IgD-negative memory B cell (primary cell): ENCODE data around the gene ACE2. TPM values are rescaled to one million over a fixed set of nuclear protein-coding genes. Genes with fewer than 3 reads are reported as not detected.
"Not testable (repeated sequence)": the region's sequence is repeated elsewhere in the genome, so short reads cannot be mapped to it uniquely, and the experiment has no call there.

Experiments
- H3K27ac Mint-ChIP-seq, 3 donors: one replicate each; pipeline ENCODE4 v1.8.0; 2020 to 2022; ENCODE audit warnings: mild to moderate bottlenecking in 3 of 3, mixed read lengths in 3 of 3, moderate library complexity in 1 of 3
- H3K27me3 Mint-ChIP-seq: one replicate; pipeline ENCODE4 v1.8.0; 2021; ENCODE audit warnings: mixed read lengths
- H3K36me3 Mint-ChIP-seq: one replicate; pipeline ENCODE4 v1.8.0; 2020; ENCODE audit warnings: mild to moderate bottlenecking, mixed read lengths
- H3K4me1 Mint-ChIP-seq, 3 donors: one replicate each; pipeline ENCODE4 v1.8.0; 2020 to 2022; ENCODE audit warnings: mixed read lengths in 3 of 3, mild to moderate bottlenecking in 1 of 3
- H3K4me3 Mint-ChIP-seq, 4 donors: one replicate each; pipeline ENCODE4 v1.8.0; 2020 to 2022; ENCODE audit warnings: mild to moderate bottlenecking in 4 of 4, mixed read lengths in 4 of 4, moderate library complexity in 3 of 4
- H3K9me3 Mint-ChIP-seq, 3 donors: one replicate each; pipeline ENCODE4 v1.8.0; 2020 to 2021; ENCODE audit warnings: mixed read lengths in 3 of 3, mild to moderate bottlenecking in 1 of 3
- polyA plus RNA-seq: library from polyadenylated mRNA; unstranded; fragments of 300-500 nt; fragmentation: Illumina TruSeq; gene quantifications from one replicate; pipeline ENCODE4 v1.2.3, GENCODE V29; 2021

The ACE2 gene
- polyA plus RNA-seq, result not detected

DNA sequence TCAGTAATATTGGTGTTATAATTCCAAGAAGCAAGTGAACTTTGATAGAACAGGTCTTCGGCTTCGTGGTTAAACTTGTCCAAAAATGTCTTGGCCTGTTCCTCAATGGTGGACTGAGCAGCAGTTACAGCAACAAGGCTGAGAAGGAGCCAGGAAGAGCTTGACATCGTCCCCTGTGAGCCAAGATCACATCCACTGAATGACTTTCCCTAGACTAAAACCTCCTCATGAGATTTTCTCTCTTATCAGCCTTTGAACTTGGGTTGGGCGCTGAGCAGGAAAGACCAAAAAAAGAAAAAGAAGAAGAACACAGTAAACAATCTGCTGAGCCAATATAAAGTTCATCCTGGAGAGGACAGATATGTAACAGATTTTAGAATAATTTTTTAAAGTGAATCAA is at the start of gene ACE2:
ACE2 (minus strand) TSS at position 216 of the 400 bp plus-strand sequence; CDS start at position 167, 49 bp downstream.
- H3K4me3 Mint-ChIP-seq, result no peak within 1 kb of the TSS
- H3K36me3 Mint-ChIP-seq, result peaks cover 1% of the 10 kb centered on the region
- no peaks in the 10 kb centered on the region for H3K4me1 Mint-ChIP-seq
- H3K27ac Mint-ChIP-seq, result no peak within 1 kb of the TSS
- H3K9me3 Mint-ChIP-seq, result no peaks in the 10 kb centered on the region
- H3K27me3 Mint-ChIP-seq, result peaks cover 23% of the 10 kb centered on the region

DNA sequence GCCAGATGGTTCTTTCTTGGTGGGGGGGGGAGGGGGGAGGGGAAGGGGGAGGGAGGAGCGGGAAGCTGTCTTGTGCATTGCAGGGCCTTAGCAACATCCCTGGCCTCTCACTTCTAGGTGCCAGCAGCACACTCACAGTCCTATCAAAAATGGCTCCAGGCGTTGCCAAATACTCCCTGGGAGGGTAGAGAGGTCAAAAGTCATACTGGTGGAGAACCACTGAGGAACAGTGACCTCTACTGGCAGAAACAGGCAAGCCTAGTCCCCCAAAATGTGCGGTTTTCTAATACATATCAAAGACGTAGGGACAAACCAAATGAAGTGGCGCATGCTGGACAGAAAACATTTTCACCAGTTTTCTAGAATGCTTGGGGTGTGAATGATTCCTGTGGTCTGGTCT is 46.8 kb upstream of the ACE2 start:
- H3K27ac Mint-ChIP-seq, H3K4me3 Mint-ChIP-seq, H3K9me3 Mint-ChIP-seq, H3K4me1 Mint-ChIP-seq, H3K36me3 Mint-ChIP-seq: not testable (repeated sequence)
- H3K27me3 Mint-ChIP-seq, result peaks cover 11% of the 10 kb centered on the region

GRCh38 chrX:15646543-15646942 is 45.8 kb upstream of the ACE2 start:
- H3K36me3 Mint-ChIP-seq, result peaks cover 5% of the 10 kb centered on the region

DNA sequence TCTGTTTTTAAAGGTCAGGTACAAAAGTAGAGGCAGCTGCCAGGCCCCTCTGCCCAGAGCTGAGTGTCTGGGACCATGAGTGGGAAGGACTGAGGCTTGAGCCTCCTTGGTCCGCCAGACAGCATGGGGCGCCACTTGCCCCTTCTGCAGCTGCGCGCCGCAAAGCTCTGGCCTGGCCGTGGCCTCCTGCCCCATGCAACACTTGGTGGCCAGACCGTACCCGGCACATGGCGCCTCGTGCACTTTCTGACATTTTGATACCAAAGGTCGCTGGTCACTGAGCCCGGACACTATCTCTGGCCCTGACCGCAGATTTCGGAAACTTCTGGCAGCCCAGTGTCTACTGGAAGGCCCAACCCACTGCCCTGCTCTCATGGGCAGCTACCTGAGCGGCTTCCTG is 45.3 kb upstream of the ACE2 start:
- Mint-ChIP-seq H3K4me1 (no peaks in the 10 kb centered on the region), H3K4me3 (no peak overlapping the region), H3K27me3 (peaks cover 10% of the 10 kb centered on the region), H3K36me3 (peaks cover 4% of the 10 kb centered on the region), H3K27ac (no peak overlapping the region), H3K9me3 (no peaks in the 10 kb centered on the region)

More at GRCh38 chrX:15646543-15646942, 45.8 kb upstream of the ACE2 start:
- Mint-ChIP-seq H3K4me1 (no peaks in the 10 kb centered on the region), H3K27me3 (peaks cover 10% of the 10 kb centered on the region), H3K27ac (no peak overlapping the region), H3K4me3 (no peak overlapping the region), H3K9me3 (no peaks in the 10 kb centered on the region)

- H3K9me3 Mint-ChIP-seq, result no peaks in the 10 kb centered on the region
- peaks cover 10% of the 10 kb centered on the region for H3K27me3 Mint-ChIP-seq
- peaks cover 4% of the 10 kb centered on the region for H3K36me3 Mint-ChIP-seq
- H3K4me3 Mint-ChIP-seq, result peak overlapping the region in 1 of 4 donors; percentile 3
- no peaks in the 10 kb centered on the region for H3K4me1 Mint-ChIP-seq
- H3K27ac Mint-ChIP-seq, result no peak overlapping the region
These were observed 44.5 kb upstream of the ACE2 start for GRCh38 chrX:15645266-15645665.

DNA sequence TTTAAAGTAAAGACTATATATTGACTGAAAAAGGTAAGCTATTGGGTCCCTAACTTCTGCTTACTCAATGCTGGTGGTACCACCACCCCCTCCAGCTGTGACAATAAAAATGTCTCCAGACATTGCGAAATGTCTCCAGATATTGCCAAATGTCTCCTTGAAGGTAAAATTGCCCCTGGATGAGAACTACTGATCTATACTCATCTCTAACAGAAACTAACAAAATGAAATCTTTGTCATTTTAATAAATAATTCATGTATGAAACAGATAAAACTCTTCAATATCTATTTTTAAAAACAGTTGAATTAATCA is 43.8 kb upstream of the ACE2 start:
- Mint-ChIP-seq H3K27ac (no peak overlapping the region), H3K4me3 (no peak overlapping the region), H3K9me3 (no peaks in the 10 kb centered on the region), H3K27me3 (peaks cover 10% of the 10 kb centered on the region), H3K4me1 (no peaks in the 10 kb centered on the region), H3K36me3 (peaks cover 4% of the 10 kb centered on the region)

DNA sequence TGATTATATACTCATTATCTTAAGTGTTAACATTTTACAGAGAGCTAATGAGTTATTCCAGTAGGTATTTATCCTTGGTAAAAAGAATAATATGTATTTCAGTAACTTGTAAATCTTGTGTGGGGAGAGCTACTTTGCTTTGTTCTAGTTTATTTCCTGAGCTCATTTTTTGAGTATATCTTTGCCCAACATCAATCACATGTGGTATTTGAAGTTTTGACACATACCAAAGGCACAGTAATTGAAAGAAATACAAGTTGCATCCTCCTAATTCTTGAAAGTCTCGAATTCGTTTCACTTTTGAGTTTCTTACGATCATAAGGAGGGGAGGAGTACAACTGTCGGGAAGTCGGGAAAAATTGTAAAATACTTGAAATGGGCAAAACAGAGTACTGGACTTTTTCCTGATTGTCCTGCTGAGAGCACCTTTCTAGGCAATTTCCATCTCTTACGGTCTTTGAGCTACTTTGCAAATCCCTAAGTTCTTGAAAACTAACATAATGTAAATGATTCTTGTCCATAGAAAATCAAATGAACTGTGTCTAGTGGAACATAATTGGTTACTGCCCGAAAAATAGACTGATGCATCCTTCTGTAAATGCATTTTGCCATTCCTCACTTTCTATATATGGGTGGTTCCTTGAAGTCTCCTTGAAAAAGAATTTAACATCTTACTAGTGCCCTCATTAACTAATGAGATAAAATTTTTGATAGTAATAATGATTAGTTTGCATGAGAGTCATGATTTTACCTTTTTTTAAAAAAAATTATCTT is 43.2 kb upstream of the ACE2 start:
- Mint-ChIP-seq H3K27me3 (peaks cover 11% of the 10 kb centered on the region), H3K4me3 (peak overlapping the region in 1 of 4 donors; percentile 26), H3K27ac (no peak overlapping the region), H3K36me3 (peaks cover 4% of the 10 kb centered on the region), H3K9me3 (no peaks in the 10 kb centered on the region), H3K4me1 (no peaks in the 10 kb centered on the region)

DNA sequence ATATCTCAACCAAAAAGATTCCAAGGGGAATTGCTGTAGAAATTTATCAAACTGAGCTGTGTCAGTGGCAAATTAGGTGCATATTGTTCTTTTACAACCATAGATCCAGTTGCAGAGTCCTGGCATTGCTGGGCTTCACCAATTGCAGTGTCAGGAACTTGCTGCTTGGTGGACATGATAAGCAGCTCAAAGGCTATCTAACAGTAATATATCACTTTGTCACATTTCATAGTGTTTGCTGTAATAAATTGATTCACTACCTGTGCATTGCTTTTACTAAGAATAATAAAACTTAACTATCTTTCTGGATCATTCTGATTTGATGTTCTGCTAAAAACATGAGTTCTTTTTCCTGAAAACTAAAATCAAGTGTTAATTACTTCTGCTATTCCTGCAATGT is 30.9 kb upstream of the ACE2 start:
- Mint-ChIP-seq H3K4me3 (no peak overlapping the region), H3K36me3 (no peaks in the 10 kb centered on the region), H3K27ac (no peak overlapping the region), H3K9me3 (peaks cover 0 to 5% (median 3%) of the 10 kb centered on the region in 3 donors), H3K4me1 (no peaks in the 10 kb centered on the region), H3K27me3 (peaks cover 15% of the 10 kb centered on the region)

DNA sequence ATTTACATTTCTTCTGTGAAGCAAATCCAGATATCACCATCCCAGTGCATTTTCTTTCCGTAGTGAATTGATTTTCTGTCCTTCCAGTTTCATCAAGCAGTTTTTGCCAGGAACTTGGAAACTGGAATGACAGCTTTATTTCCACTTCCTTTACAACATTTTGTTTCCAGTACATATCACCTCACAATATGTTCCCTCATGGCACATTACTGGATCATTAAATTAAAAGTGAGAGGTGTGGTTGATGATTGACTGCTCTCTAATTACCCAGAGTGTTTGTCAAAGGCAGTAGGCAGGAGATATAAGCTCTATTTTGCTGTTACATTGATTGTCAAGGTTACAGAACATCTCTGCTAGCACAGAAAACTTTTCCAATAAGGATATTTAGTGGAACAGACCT is 22.3 kb upstream of the ACE2 start:
- Mint-ChIP-seq H3K4me3 (no peak overlapping the region), H3K4me1 (no peaks in the 10 kb centered on the region), H3K27ac (no peak overlapping the region), H3K36me3 (peaks cover 2% of the 10 kb centered on the region), H3K27me3 (peaks cover 16% of the 10 kb centered on the region), H3K9me3 (peaks cover 0 to 9% (median 5%) of the 10 kb centered on the region in 3 donors)

- Mint-ChIP-seq H3K27me3 (peaks cover 4% of the 10 kb centered on the region), H3K36me3 (peaks cover 2% of the 10 kb centered on the region), H3K27ac (no peak overlapping the region), H3K4me1 (no peaks in the 10 kb centered on the region), H3K4me3 (no peak overlapping the region), H3K9me3 (peaks cover 2 to 6% (median 3%) of the 10 kb centered on the region in 3 donors)
These were observed 18.4 kb upstream of the ACE2 start for GRCh38 chrX:15619053-15619755.

DNA sequence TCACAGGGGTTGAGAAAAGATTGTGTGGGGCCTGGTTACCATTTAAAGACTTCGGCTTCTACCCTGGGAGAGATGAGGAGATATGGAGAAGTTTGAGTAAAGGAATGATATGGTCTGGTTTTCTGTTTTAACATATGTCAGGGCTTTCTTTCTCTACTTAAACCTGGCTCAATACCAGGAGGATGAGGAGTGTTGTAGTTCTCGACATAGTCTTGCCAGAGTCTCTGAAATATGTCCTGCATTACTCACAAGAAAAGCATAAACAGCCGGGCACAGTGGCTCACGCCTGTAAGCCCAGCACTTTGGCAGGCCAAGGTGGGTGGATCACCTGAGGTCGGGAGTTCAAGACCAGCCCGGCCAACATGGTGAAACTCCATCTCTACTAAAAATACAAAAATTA is 16.4 kb upstream of the ACE2 start:
- no peak overlapping the region for H3K4me3 Mint-ChIP-seq
- no peaks in the 10 kb centered on the region for H3K4me1 Mint-ChIP-seq

GRCh38 chrX:15616531-15616930 is 15.8 kb upstream of the ACE2 start:
- no peak overlapping the region for H3K27ac Mint-ChIP-seq
- H3K36me3 Mint-ChIP-seq, result peaks cover 2% of the 10 kb centered on the region
- no peak overlapping the region for H3K4me3 Mint-ChIP-seq
- peaks cover 0 to 2% (median 0%) of the 10 kb centered on the region in 3 donors for H3K9me3 Mint-ChIP-seq
- no peaks in the 10 kb centered on the region for H3K4me1 Mint-ChIP-seq
- H3K27me3 Mint-ChIP-seq, result peaks cover 2% of the 10 kb centered on the region

More for the DNA sequence above, 16.4 kb upstream of the ACE2 start:
- H3K9me3 Mint-ChIP-seq, result peaks cover 0 to 2% (median 0%) of the 10 kb centered on the region in 3 donors
- peaks cover 4% of the 10 kb centered on the region for H3K27me3 Mint-ChIP-seq
- H3K36me3 Mint-ChIP-seq, result peaks cover 2% of the 10 kb centered on the region
- no peak overlapping the region for H3K27ac Mint-ChIP-seq

- no peak overlapping the region for H3K27ac Mint-ChIP-seq
- no peak overlapping the region for H3K4me3 Mint-ChIP-seq
- H3K36me3 Mint-ChIP-seq, result peaks cover 1% of the 10 kb centered on the region
- H3K4me1 Mint-ChIP-seq, result no peaks in the 10 kb centered on the region
- peaks cover 25% of the 10 kb centered on the region for H3K27me3 Mint-ChIP-seq
- H3K9me3 Mint-ChIP-seq, result no peaks in the 10 kb centered on the region
These were observed 6.3 kb upstream of the ACE2 start for GRCh38 chrX:15607067-15607466.

DNA sequence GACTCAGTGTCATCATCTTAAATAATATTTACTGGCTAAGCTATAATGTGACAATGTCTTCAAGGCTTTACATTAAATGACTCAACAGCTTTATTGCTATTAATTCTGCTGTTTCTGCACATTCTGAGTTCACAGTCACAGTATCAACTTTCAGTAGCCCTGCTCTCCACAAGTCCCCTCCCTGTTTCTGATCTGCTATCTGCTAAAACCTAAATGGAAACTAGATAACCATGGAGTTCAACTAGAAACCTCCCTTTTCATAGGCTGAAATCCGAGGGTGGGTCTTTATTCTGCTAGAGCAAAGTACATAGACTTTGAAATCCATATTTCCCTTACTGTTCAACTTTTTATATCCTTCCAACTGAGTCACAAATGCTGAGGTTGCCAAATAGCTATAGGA is 5.4 kb upstream of the ACE2 start:
- Mint-ChIP-seq H3K27me3 (peaks cover 26% of the 10 kb centered on the region), H3K9me3 (no peaks in the 10 kb centered on the region)

DNA sequence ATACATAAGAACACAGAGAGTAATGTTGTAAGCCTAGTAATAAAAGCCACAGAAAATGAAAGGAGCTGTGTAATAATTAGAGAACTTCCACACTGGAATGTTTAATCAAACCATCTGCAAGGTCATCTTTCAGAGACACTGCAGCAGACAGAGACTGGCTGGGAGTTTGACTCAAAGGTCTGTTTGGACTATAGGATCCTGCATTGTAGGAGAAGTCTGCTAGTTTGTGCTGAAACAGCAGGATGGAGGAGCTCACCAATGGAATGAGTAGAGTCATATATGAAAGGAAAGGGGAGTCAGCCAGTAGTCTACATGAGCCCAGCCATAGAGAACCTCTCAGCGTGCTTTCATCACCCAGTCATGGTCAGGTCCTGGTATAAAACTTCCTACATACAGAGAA is 4.5 kb upstream of the ACE2 start:
- Mint-ChIP-seq H3K4me3 (no peak overlapping the region), H3K27ac (no peak overlapping the region), H3K27me3 (peaks cover 24% of the 10 kb centered on the region), H3K9me3 (no peaks in the 10 kb centered on the region), H3K36me3 (peaks cover 1% of the 10 kb centered on the region), H3K4me1 (no peaks in the 10 kb centered on the region)

More for the DNA sequence above, 5.4 kb upstream of the ACE2 start:
- no peak overlapping the region for H3K27ac Mint-ChIP-seq
- peaks cover 1% of the 10 kb centered on the region for H3K36me3 Mint-ChIP-seq
- no peak overlapping the region for H3K4me3 Mint-ChIP-seq
- H3K4me1 Mint-ChIP-seq, result no peaks in the 10 kb centered on the region

GRCh38 chrX:15602761-15603160 is 2.0 kb upstream of the ACE2 start:
- Mint-ChIP-seq H3K27me3 (peaks cover 23% of the 10 kb centered on the region), H3K36me3 (peaks cover 1% of the 10 kb centered on the region), H3K4me1 (no peaks in the 10 kb centered on the region), H3K27ac (no peak overlapping the region), H3K4me3 (no peak overlapping the region), H3K9me3 (no peaks in the 10 kb centered on the region)
